ENCODE measurements around the gene FAM13C. TPM values are rescaled to one million over a fixed set of nuclear protein-coding genes. Genes with fewer than 3 reads are reported as not detected.

Gene FAM13C
- polyA plus RNA-seq, 1 of the 3 experiments (the other 2 are of a cell fraction) = 7.6 TPM

DNA sequence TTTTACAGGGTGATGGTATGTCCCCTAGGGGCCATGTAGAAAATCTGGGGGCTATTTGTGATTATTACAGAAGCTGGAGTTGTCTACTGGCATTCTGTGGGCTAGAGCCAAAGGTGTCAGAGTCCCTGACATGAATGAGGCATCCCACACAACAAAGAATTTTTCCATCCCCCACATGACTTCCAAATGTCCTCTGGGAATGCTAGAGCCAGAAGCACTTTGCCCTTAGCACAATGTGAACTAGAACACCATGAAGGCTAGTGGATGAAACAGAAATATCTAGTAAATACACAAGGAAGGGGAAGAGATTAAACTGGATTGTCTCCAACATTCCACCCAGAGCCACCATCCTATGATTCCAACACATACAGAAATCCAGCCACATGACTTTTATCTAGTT lies 46.9 kb downstream of the FAM13C start:
- H3K27me3 ChIP-seq (ENCODE audit: insufficient read depth) = no peaks in the 10 kb centered on the region
- no peak overlapping the region for H3K9ac ChIP-seq
- no peaks in the 10 kb centered on the region for H4K20me1 ChIP-seq (ENCODE audit: insufficient read depth)
- ChIA-PET POLR2A (no interaction called here), CTCF (interaction anchor here (1.0 to 1.1 kb wide), 2 partner anchors 10 to 265 kb away, joined by 3 read pairs; no protein-coding TSS in a partner anchor)
- H3K4me1 ChIP-seq (ENCODE audit: control insufficient read depth in 1 of 2, insufficient read depth in 2 of 2, low read depth in 1 of 2, low read length in 1 of 2) = no peaks in the 10 kb centered on the region
- H3K4me2 ChIP-seq = no peak overlapping the region
- H3K9me2 ChIP-seq = no peaks in the 10 kb centered on the region
- TF ChIP-seq TEAD4 (IDR thresholded peaks at IDR 0.05; ENCODE audit: borderline replicate concordance, insufficient read depth) (no peak), NRF1 (IDR thresholded peaks at IDR 0.05; ENCODE audit: low read depth, low read length) (no peak), MEF2A (IDR thresholded peaks at IDR 0.05; ENCODE audit: borderline replicate concordance, low read depth) (no peak), MAX (IDR thresholded peaks at IDR 0.05; ENCODE audit: low read depth) (no peak), PBX3 (IDR thresholded peaks at IDR 0.05) (no peak), REST (IDR thresholded peaks at IDR 0.05; ENCODE audit: low read depth, low read length) (no peak), FOXM1 (IDR thresholded peaks at IDR 0.05; ENCODE audit: low read depth) (no peak), CTCF (IDR thresholded peaks at IDR 0.05) (no peak), POLR2AphosphoS5 (IDR thresholded peaks at IDR 0.05; ENCODE audit: low read depth, low read length) (no peak), EP300 (IDR thresholded peaks at IDR 0.05; ENCODE audit: borderline replicate concordance in 1 of 2, low read depth in 1 of 2, low read length in 1 of 2) (no peak), TAF1 (IDR thresholded peaks at IDR 0.05; ENCODE audit: borderline replicate concordance, low read depth, low read length) (no peak), GATA2 (CRISPR knock-in tag; IDR thresholded peaks at IDR 0.05) (no peak), CHD2 (IDR thresholded peaks at IDR 0.05; ENCODE audit: low read length, partially characterized antibody) (no peak), ELF1 (IDR thresholded peaks at IDR 0.05) (no peak)
- TF ChIP-seq, protein P1, sequence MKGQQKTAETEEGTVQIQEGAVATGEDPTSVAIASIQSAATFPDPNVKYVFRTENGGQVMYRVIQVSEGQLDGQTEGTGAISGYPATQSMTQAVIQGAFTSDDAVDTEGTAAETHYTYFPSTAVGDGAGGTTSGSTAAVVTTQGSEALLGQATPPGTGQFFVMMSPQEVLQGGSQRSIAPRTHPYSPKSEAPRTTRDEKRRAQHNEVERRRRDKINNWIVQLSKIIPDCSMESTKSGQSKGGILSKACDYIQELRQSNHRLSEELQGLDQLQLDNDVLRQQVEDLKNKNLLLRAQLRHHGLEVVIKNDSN (IDR thresholded peaks at IDR 0.05; ENCODE audit: borderline replicate concordance, low read depth) = no peak
- TF ChIP-seq, protein P2, sequence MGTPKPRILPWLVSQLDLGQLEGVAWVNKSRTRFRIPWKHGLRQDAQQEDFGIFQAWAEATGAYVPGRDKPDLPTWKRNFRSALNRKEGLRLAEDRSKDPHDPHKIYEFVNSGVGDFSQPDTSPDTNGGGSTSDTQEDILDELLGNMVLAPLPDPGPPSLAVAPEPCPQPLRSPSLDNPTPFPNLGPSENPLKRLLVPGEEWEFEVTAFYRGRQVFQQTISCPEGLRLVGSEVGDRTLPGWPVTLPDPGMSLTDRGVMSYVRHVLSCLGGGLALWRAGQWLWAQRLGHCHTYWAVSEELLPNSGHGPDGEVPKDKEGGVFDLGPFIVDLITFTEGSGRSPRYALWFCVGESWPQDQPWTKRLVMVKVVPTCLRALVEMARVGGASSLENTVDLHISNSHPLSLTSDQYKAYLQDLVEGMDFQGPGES (IDR thresholded peaks at IDR 0.05; ENCODE audit: low read depth, low read length) = no peak
- H3K36me3 ChIP-seq (replicated peaks in 1 of 2; ENCODE audit: control insufficient read depth in 1 of 2, insufficient read depth in 2 of 2, low read length in 1 of 2) = peaks cover 0 to 6% of the 10 kb centered on the region in 2 experiments
- no peak overlapping the region for H3K27ac ChIP-seq (ENCODE audit: low read depth in 2 of 2, low read length in 1 of 2)
- H3K4me3 ChIP-seq (ENCODE audit: low read depth in 2 of 2, low read length in 1 of 2) = no peak overlapping the region
- no peaks in the 10 kb centered on the region for H3K79me2 ChIP-seq (ENCODE audit: insufficient read depth)
- no peaks in the 10 kb centered on the region for H3F3A ChIP-seq (replicated peaks; ENCODE audit: insufficient read depth)
- no peak for DNase-seq
- no peaks in the 10 kb centered on the region for H3K9me3 ChIP-seq
- H2AFZ ChIP-seq (ENCODE audit: low read depth) = no peak overlapping the region
